ENCODE data around the gene FAM120AOS. TPM values are rescaled to one million over a fixed set of nuclear protein-coding genes. Genes with fewer than 3 reads are reported as not detected.
A peak's percentile ranks its signal among the peaks of the same experiment; 100 is the strongest.

Gene FAM120AOS
- total and polyA plus RNA-seq, 2 experiments from 2014 or later = 71.9 to 74.6 TPM

GRCh38 chr9:93413530-93413929 lies 39.9 kb downstream of the FAM120AOS start:
- H3K27ac ChIP-seq = no peak overlapping the region
- H3K36me3 ChIP-seq = no peaks in the 10 kb centered on the region
- TF ChIP-seq CTCF (IDR thresholded peaks at IDR 0.05; ENCODE audit: low read depth, low read length) = no peak
- no peak for DNase-seq (ENCODE audit: low read depth in 1 of 2, low spot score in 1 of 2)
- no peaks in the 10 kb centered on the region for H3K4me1 ChIP-seq (ENCODE audit: low read depth)
- no peak overlapping the region for H3K4me3 ChIP-seq
- no peaks in the 10 kb centered on the region for H3K9me3 ChIP-seq (ENCODE audit: low read depth)
- no peaks in the 10 kb centered on the region for H3K27me3 ChIP-seq

GRCh38 chr9:93406371-93406770 lies 47.0 kb downstream of the FAM120AOS start:
- no peaks in the 10 kb centered on the region for H3K9me3 ChIP-seq (ENCODE audit: low read depth)

GRCh38 chr9:93398471-93398870 lies 54.9 kb downstream of the FAM120AOS start:
- DNase-seq (ENCODE audit: low read depth in 1 of 2, low spot score in 1 of 2) = no peak
- H3K9me3 ChIP-seq (ENCODE audit: low read depth) = no peaks in the 10 kb centered on the region
- H3K4me3 ChIP-seq = no peak overlapping the region
- no peak overlapping the region for H3K27ac ChIP-seq
- no peaks in the 10 kb centered on the region for H3K4me1 ChIP-seq (ENCODE audit: low read depth)
- H3K27me3 ChIP-seq = no peaks in the 10 kb centered on the region
- no peaks in the 10 kb centered on the region for H3K36me3 ChIP-seq
- no peak for TF ChIP-seq CTCF (IDR thresholded peaks at IDR 0.05; ENCODE audit: low read depth, low read length)

More at GRCh38 chr9:93406371-93406770, 47.0 kb downstream of the FAM120AOS start:
- no peak overlapping the region for H3K4me3 ChIP-seq
- H3K36me3 ChIP-seq = no peaks in the 10 kb centered on the region
- H3K4me1 ChIP-seq (ENCODE audit: low read depth) = no peaks in the 10 kb centered on the region
- H3K27ac ChIP-seq = no peak overlapping the region
- H3K27me3 ChIP-seq = no peaks in the 10 kb centered on the region
- DNase-seq (ENCODE audit: low read depth in 1 of 2, low spot score in 1 of 2) = no peak
- no peak for TF ChIP-seq CTCF (IDR thresholded peaks at IDR 0.05; ENCODE audit: low read depth, low read length)

- Histone ChIP-seq H3K4me3 (no peak overlapping the region), H3K4me1 (ENCODE audit: low read depth) (no peaks in the 10 kb centered on the region), H3K36me3 (no peaks in the 10 kb centered on the region), H3K9me3 (ENCODE audit: low read depth) (no peaks in the 10 kb centered on the region), H3K27ac (no peak overlapping the region), H3K27me3 (no peaks in the 10 kb centered on the region)
- TF ChIP-seq CTCF (IDR thresholded peaks at IDR 0.05; ENCODE audit: low read depth, low read length) = no peak
- peak in 1 of 2 donors; percentile 62 for DNase-seq (ENCODE audit: low read depth in 1 of 2, low spot score in 1 of 2)
Observed at GRCh38 chr9:93397661-93398373, 55.6 kb downstream of the FAM120AOS start.

Other genes with a start within 250 kb of the FAM120AOS start
- 31.0 and 39.8 TPM in 2 replicates for gene FAM120A, start 1.9 kb downstream of the FAM120AOS start, total RNA-seq
- 12.9 and 14.8 TPM in 2 replicates for gene FAM120A, start 1.9 kb downstream of the FAM120AOS start, polyA plus RNA-seq
- gene PHF2, start 123.0 kb upstream of the FAM120AOS start, total RNA-seq = 24.1 and 33.7 TPM in 2 replicates
- 14.1 and 20.8 TPM in 2 replicates for gene PHF2, start 123.0 kb upstream of the FAM120AOS start, polyA plus RNA-seq

Measured in cardiac muscle cell (in vitro differentiated cells and primary cell).